Measurements from ENCODE around the gene ATP6V0B. TPM values are rescaled to one million over a fixed set of nuclear protein-coding genes. Genes with fewer than 3 reads are reported as not detected.
A peak's percentile ranks its signal among the peaks of the same experiment; 100 is the strongest.

Gene ATP6V0B
- total and polyA plus RNA-seq, 4 donors = 69.5 to 277 (median 129) TPM

DNA sequence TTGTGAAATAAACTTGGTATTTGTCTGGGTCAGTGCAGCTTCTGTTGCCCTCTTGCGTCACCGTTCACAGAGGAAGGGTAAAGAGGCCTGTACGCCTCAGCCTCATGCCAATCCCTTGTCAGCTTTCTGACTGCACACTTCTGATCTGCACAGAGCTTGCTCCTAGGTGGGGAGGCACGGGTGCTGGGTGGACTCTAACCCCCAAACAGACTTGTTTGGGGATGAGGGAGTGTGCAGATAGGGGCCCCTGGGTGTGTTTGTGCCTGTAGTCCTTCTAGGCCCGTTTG, 3.4 kb downstream of the ATP6V0B start:
- peaks cover 9 to 58% (median 45%) of the 10 kb centered on the region in 4 donors for H3K4me1 ChIP-seq (ENCODE audit: control insufficient read depth in 4 of 4, insufficient read depth in 4 of 4, low read length in 3 of 4)
- WGBS = 27% methylated on average over 5 of the region's 5 CpGs
- H3K9me3 ChIP-seq (ENCODE audit: control insufficient read depth in 4 of 4, low read length in 3 of 4) = no peaks in the 10 kb centered on the region
- no peak overlapping the region for H3K9ac ChIP-seq (ENCODE audit: low read depth in 1 of 2, low read length in 2 of 2)
- peak; percentile 47 to 53 for TF ChIP-seq HNF4A (conservative IDR thresholded peaks at IDR 0.05)
- TF ChIP-seq RXRA (IDR thresholded peaks at IDR 0.05) = peak in 1 of 2 donors; percentile 38
- no peak for TF ChIP-seq YY1 (IDR thresholded peaks at IDR 0.05)
- TF ChIP-seq EGR1 (IDR thresholded peaks at IDR 0.05; ENCODE audit: low read depth in 2 of 2) = peak in 1 of 2 donors; percentile 19
- TF ChIP-seq SP1 (IDR thresholded peaks at IDR 0.05) = peak; percentile 29
- DNase-seq (ENCODE audit: low spot score) = no peak
- H3K27me3 ChIP-seq (ENCODE audit: control insufficient read depth in 4 of 4, insufficient read depth in 4 of 4, low read length in 3 of 4) = no peaks in the 10 kb centered on the region
- H3K36me3 ChIP-seq (ENCODE audit: control insufficient read depth in 4 of 4, insufficient read depth in 3 of 4, low read depth in 1 of 4, low read length in 3 of 4) = peaks cover 0 to 13% (median 8%) of the 10 kb centered on the region in 4 donors
- H3K27ac ChIP-seq (ENCODE audit: low read depth in 1 of 2, low read length in 2 of 2) = peak overlapping the region; percentile 43 to 72
- H3K4me3 ChIP-seq (ENCODE audit: low read depth in 1 of 3, low read length in 3 of 3) = peak overlapping the region in 1 of 3 donors; percentile 75

DNA sequence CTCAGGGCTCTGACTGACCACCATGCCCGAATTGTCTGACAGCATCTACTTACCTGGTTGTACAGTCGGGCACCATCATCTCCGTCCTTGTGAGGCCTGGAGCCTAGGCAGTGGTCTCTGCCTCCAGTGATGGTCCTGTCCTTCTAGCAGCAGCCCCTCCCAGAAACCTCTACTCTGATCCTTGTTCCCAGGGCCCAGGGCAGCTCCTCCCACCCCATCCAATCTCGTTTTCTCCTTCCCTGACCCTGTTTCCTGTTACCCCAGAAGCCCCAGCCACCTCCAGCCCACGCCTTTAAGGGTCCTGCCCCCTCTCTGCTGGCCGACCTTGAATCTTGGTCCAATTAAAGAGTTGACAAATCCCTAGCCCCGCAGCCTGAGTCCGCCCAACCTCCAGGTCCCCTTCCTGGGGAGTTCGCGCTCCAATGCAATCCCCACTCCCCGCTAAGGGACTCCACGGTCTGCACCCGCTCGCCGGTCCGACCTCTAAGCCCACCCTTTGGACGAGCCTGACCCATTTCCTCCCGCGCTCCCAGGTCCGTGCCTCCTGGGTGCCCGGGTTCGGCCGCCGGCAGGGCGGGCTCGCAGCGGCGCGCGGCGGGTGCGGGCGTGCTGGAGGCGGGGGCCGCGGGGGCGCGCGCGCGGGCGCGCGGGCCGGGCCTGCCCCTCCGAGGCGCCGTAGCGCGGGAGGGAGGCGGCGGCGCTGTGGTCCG, 3.9 kb downstream of the ATP6V0B start, which contains the start of gene B4GALT2:
Gene B4GALT2, plus strand, starts transcription at position 660 of the 710 bp plus-strand sequence. CDS start 1,951 bp downstream, outside the sequence.
- Histone ChIP-seq H3K4me3 (ENCODE audit: low read depth in 1 of 3, low read length in 3 of 3) (peak within 1 kb of the TSS; percentile 39 to 75 (median 45)), H3K36me3 (ENCODE audit: control insufficient read depth in 4 of 4, insufficient read depth in 3 of 4, low read depth in 1 of 4, low read length in 3 of 4) (peaks cover 0 to 13% (median 8%) of the 10 kb centered on the region in 4 donors), H3K9me3 (ENCODE audit: control insufficient read depth in 4 of 4, low read length in 3 of 4) (no peaks in the 10 kb centered on the region), H3K27me3 (ENCODE audit: control insufficient read depth in 4 of 4, insufficient read depth in 4 of 4, low read length in 3 of 4) (no peaks in the 10 kb centered on the region), H3K4me1 (ENCODE audit: control insufficient read depth in 4 of 4, insufficient read depth in 4 of 4, low read length in 3 of 4) (peaks cover 9 to 56% (median 43%) of the 10 kb centered on the region in 4 donors), H3K9ac (ENCODE audit: low read depth in 1 of 2, low read length in 2 of 2) (peak within 1 kb of the TSS in 1 of 2 donors; percentile 30), H3K27ac (ENCODE audit: low read depth in 1 of 2, low read length in 2 of 2) (peak within 1 kb of the TSS; percentile 48 to 72)
- DNase-seq (ENCODE audit: low spot score) = peak; percentile 59
- WGBS = 4% methylated on average over 54 of the region's 54 CpGs
- TF ChIP-seq, protein P1, sequence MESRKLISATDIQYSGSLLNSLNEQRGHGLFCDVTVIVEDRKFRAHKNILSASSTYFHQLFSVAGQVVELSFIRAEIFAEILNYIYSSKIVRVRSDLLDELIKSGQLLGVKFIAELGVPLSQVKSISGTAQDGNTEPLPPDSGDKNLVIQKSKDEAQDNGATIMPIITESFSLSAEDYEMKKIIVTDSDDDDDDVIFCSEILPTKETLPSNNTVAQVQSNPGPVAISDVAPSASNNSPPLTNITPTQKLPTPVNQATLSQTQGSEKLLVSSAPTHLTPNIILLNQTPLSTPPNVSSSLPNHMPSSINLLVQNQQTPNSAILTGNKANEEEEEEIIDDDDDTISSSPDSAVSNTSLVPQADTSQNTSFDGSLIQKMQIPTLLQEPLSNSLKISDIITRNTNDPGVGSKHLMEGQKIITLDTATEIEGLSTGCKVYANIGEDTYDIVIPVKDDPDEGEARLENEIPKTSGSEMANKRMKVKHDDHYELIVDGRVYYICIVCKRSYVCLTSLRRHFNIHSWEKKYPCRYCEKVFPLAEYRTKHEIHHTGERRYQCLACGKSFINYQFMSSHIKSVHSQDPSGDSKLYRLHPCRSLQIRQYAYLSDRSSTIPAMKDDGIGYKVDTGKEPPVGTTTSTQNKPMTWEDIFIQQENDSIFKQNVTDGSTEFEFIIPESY (IDR thresholded peaks at IDR 0.05) = no peak
- TF ChIP-seq RAD21 (IDR thresholded peaks at IDR 0.05) = no peak
- TF ChIP-seq, protein P2, sequence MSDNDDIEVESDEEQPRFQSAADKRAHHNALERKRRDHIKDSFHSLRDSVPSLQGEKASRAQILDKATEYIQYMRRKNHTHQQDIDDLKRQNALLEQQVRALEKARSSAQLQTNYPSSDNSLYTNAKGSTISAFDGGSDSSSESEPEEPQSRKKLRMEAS (IDR thresholded peaks at IDR 0.05) = no peak
- TF ChIP-seq FOXA2 (IDR thresholded peaks at IDR 0.05) = no peak
- no peak for TF ChIP-seq YY1 (IDR thresholded peaks at IDR 0.05)
- no peak for TF ChIP-seq NR2F2 (IDR thresholded peaks at IDR 0.05)

DNA sequence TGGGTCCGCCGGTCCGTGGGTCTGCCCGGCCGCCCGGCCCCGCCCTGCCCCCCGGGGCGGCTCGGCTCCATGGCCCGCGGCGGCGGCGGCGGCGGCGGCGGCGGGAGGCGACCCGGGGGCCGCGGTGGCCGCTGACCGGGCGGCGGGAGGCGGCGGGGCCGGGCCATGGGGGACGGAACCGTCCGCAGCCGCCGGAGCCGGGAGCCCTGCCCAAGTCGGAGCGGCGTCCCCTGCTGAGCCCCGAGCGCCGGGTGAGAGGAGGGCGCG, 4.4 kb downstream of the ATP6V0B start:
- under 1% methylated on average over 43 of the region's 45 CpGs for WGBS
- no peak for TF ChIP-seq FOXA2 (IDR thresholded peaks at IDR 0.05)
- TF ChIP-seq SP1 (IDR thresholded peaks at IDR 0.05) = no peak
- no peak for TF ChIP-seq RAD21 (IDR thresholded peaks at IDR 0.05)
- TF ChIP-seq, protein P3, sequence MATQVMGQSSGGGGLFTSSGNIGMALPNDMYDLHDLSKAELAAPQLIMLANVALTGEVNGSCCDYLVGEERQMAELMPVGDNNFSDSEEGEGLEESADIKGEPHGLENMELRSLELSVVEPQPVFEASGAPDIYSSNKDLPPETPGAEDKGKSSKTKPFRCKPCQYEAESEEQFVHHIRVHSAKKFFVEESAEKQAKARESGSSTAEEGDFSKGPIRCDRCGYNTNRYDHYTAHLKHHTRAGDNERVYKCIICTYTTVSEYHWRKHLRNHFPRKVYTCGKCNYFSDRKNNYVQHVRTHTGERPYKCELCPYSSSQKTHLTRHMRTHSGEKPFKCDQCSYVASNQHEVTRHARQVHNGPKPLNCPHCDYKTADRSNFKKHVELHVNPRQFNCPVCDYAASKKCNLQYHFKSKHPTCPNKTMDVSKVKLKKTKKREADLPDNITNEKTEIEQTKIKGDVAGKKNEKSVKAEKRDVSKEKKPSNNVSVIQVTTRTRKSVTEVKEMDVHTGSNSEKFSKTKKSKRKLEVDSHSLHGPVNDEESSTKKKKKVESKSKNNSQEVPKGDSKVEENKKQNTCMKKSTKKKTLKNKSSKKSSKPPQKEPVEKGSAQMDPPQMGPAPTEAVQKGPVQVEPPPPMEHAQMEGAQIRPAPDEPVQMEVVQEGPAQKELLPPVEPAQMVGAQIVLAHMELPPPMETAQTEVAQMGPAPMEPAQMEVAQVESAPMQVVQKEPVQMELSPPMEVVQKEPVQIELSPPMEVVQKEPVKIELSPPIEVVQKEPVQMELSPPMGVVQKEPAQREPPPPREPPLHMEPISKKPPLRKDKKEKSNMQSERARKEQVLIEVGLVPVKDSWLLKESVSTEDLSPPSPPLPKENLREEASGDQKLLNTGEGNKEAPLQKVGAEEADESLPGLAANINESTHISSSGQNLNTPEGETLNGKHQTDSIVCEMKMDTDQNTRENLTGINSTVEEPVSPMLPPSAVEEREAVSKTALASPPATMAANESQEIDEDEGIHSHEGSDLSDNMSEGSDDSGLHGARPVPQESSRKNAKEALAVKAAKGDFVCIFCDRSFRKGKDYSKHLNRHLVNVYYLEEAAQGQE (IDR thresholded peaks at IDR 0.05) = no peak
- H3K27ac ChIP-seq (ENCODE audit: low read depth in 1 of 2, low read length in 2 of 2) = peak overlapping the region in 1 of 2 donors; percentile 38
- no peaks in the 10 kb centered on the region for H3K27me3 ChIP-seq (ENCODE audit: control insufficient read depth in 4 of 4, insufficient read depth in 4 of 4, low read length in 3 of 4)
- peak overlapping the region in 2 of 3 donors; percentile 39 to 75 for H3K4me3 ChIP-seq (ENCODE audit: low read depth in 1 of 3, low read length in 3 of 3)
- peaks cover 0 to 13% (median 8%) of the 10 kb centered on the region in 4 donors for H3K36me3 ChIP-seq (ENCODE audit: control insufficient read depth in 4 of 4, insufficient read depth in 3 of 4, low read depth in 1 of 4, low read length in 3 of 4)
- no peaks in the 10 kb centered on the region for H3K9me3 ChIP-seq (ENCODE audit: control insufficient read depth in 4 of 4, low read length in 3 of 4)
- H3K4me1 ChIP-seq (ENCODE audit: control insufficient read depth in 4 of 4, insufficient read depth in 4 of 4, low read length in 3 of 4) = peaks cover 7 to 51% (median 38%) of the 10 kb centered on the region in 4 donors
- no peak overlapping the region for H3K9ac ChIP-seq (ENCODE audit: low read depth in 1 of 2, low read length in 2 of 2)
- DNase-seq (ENCODE audit: low spot score) = no peak

All from liver (tissue), 9 donors.